ENCODE results near the gene RWDD3.

Gene RWDD3

GRCh38 chr1:95246511-95246910, 12.5 kb downstream of the RWDD3 start:
- H3K27me3 Mint-ChIP-seq, result no peaks in the 10 kb centered on the region
- no peak overlapping the region for H3K27ac Mint-ChIP-seq
- CTCF ChIA-PET, result no interaction called here
- peaks cover 4% of the 10 kb centered on the region for H3K9me3 Mint-ChIP-seq
- no peaks in the 10 kb centered on the region for H3K4me1 Mint-ChIP-seq
- no peak overlapping the region for H3K4me3 Mint-ChIP-seq
- H3K36me3 Mint-ChIP-seq, result peaks cover 24% of the 10 kb centered on the region
- DNase-seq, result no peak

GRCh38 chr1:95247607-95248006, 13.6 kb downstream of the RWDD3 start:
- Mint-ChIP-seq H3K27me3 (no peaks in the 10 kb centered on the region), H3K36me3 (peaks cover 23% of the 10 kb centered on the region), H3K4me3 (no peak overlapping the region), H3K4me1 (no peaks in the 10 kb centered on the region), H3K9me3 (no peaks in the 10 kb centered on the region), H3K27ac (no peak overlapping the region)
- CTCF ChIA-PET, result no interaction called here
- DNase-seq, result no peak

- no peak overlapping the region for H3K27ac Mint-ChIP-seq
- no peaks in the 10 kb centered on the region for H3K4me1 Mint-ChIP-seq
- DNase-seq, result no peak
- no peaks in the 10 kb centered on the region for H3K27me3 Mint-ChIP-seq
- no peaks in the 10 kb centered on the region for H3K9me3 Mint-ChIP-seq
- no peak overlapping the region for H3K4me3 Mint-ChIP-seq
- CTCF ChIA-PET, result interaction anchor here (1.5 kb wide), 1 partner anchor 16 kb away, joined by 4 read pairs; the partner anchor contains the start of gene RWDD3
- H3K36me3 Mint-ChIP-seq, result peaks cover 19% of the 10 kb centered on the region
These were observed 15.9 kb downstream of the RWDD3 start for GRCh38 chr1:95249916-95250315.

GRCh38 chr1:95252422-95252821, 18.4 kb downstream of the RWDD3 start:
- DNase-seq, result no peak
- Mint-ChIP-seq H3K36me3 (peaks cover 12% of the 10 kb centered on the region), H3K4me3 (no peak overlapping the region), H3K9me3 (no peaks in the 10 kb centered on the region), H3K4me1 (no peaks in the 10 kb centered on the region), H3K27me3 (no peaks in the 10 kb centered on the region), H3K27ac (no peak overlapping the region)
- CTCF ChIA-PET, result no interaction called here

DNA sequence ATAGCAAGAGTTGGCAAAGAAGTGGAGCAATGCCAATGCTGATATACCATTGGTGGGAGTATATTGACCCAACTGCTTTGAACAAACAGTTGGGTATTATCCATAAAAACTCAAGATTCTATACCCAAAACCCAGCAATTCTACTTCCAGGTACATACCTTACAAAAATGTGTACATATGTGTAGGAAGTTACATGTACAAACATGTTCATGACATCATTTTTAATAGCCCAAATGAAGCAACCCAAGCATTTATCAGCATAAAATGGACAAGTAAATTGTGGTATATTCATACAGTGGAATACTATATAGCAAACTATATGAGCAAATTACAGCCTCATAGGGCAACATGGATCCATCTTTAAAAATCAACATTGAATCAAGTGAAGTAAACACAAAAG, 20.9 kb downstream of the RWDD3 start:
- DNase-seq, result no peak
- no peaks in the 10 kb centered on the region for H3K9me3 Mint-ChIP-seq
- H3K36me3 Mint-ChIP-seq, result peaks cover 12% of the 10 kb centered on the region
- H3K4me1 Mint-ChIP-seq, result no peaks in the 10 kb centered on the region
- H3K27me3 Mint-ChIP-seq, result no peaks in the 10 kb centered on the region
- no peak overlapping the region for H3K4me3 Mint-ChIP-seq
- H3K27ac Mint-ChIP-seq, result no peak overlapping the region
- CTCF ChIA-PET, result interaction anchor here (0.6 kb wide), 1 partner anchor 167 kb away, joined by 3 read pairs; no protein-coding TSS in a partner anchor

DNA sequence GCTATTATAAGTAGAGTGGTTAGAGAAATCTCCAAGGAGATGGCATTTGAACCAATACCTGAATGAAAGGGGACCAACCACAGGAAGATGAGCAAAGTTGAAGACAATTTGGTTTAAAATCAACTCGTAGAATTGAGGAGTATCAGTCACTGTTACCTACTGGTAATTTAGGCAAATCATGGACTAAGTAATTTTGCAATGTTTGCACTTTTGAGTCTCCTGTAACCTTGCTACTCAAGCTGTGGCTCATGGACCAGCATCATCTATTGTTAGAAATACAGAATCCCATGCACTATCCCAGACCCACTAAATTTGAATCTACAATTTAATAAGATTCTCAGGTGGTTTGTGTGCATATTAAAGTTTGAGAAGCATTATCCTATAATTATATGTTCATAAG, 21.8 kb downstream of the RWDD3 start:
- CTCF ChIA-PET, result no interaction called here
- no peaks in the 10 kb centered on the region for H3K4me1 Mint-ChIP-seq
- no peak for DNase-seq
- H3K36me3 Mint-ChIP-seq, result peaks cover 12% of the 10 kb centered on the region
- H3K9me3 Mint-ChIP-seq, result no peaks in the 10 kb centered on the region
- H3K27me3 Mint-ChIP-seq, result no peaks in the 10 kb centered on the region
- H3K4me3 Mint-ChIP-seq, result no peak overlapping the region
- no peak overlapping the region for H3K27ac Mint-ChIP-seq

DNA sequence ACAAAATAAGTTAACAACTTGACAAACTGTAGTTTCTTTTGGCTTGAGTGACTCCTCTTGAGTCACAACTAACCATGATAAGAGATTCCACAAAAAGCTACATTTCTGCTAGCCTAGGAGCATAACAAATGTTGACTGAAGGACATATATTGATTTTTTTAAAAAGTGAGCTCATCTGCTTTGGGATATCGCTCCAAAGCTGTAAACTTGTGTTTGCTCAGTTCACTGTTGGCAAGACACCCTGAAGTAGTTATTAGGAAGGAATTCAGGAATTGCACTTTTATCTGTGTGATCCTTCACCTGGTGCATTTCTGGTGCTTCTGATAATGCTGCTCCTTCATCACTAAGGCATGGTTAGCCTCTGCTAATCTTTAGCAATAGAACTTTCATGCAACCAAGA, 23.7 kb downstream of the RWDD3 start:
- CTCF ChIA-PET, result no interaction called here

DNA sequence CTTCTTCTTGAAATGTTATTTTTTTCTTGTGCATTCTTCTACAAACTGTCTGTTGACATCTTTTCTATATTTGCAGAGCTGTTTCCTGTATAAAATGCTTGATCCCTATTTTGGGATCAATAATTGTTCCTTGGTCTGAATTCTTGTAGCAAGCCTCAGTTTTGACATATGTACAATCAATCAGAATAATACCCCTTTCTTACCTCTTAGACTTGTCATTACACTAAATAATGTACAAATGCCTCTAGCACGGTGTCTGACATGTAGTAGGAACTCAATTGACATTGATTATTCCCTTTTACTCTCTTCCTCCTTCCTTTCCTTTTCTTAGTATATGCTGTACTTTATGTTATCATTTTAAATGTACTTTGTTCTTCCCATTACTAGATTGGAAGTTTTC, 25.2 kb downstream of the RWDD3 start:
- CTCF ChIA-PET, result no interaction called here
- Mint-ChIP-seq H3K4me3 (no peak overlapping the region), H3K36me3 (no peaks in the 10 kb centered on the region), H3K27ac (no peak overlapping the region), H3K27me3 (no peaks in the 10 kb centered on the region), H3K9me3 (no peaks in the 10 kb centered on the region), H3K4me1 (no peaks in the 10 kb centered on the region)
- DNase-seq, result no peak

More for the DNA sequence above, 23.7 kb downstream of the RWDD3 start:
- H3K27ac Mint-ChIP-seq, result no peak overlapping the region
- H3K9me3 Mint-ChIP-seq, result no peaks in the 10 kb centered on the region
- peaks cover 5% of the 10 kb centered on the region for H3K36me3 Mint-ChIP-seq
- H3K27me3 Mint-ChIP-seq, result no peaks in the 10 kb centered on the region
- no peak overlapping the region for H3K4me3 Mint-ChIP-seq
- no peaks in the 10 kb centered on the region for H3K4me1 Mint-ChIP-seq
- DNase-seq, result no peak

DNA sequence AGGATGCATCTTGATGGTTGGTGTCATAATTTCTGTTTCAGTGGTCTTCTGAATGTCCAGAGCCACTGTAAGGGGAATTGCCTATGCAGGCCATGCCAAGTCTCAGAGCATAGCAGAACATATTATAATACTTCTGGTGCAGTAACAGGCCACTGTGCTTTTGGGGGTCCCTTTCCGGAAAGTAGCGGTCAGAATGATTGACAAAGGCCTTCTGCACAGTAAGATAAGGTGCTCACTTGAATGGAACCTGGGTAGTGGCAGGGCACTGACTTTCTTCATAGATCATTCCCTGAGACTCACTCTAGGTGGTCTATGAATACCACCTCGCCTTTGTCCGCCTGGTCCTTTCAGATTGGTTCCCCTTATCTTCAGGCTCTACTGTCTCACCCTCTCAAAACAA, 28.9 kb downstream of the RWDD3 start:
- no peaks in the 10 kb centered on the region for H3K27me3 Mint-ChIP-seq
- H3K36me3 Mint-ChIP-seq, result no peaks in the 10 kb centered on the region
- no peak overlapping the region for H3K27ac Mint-ChIP-seq

DNA sequence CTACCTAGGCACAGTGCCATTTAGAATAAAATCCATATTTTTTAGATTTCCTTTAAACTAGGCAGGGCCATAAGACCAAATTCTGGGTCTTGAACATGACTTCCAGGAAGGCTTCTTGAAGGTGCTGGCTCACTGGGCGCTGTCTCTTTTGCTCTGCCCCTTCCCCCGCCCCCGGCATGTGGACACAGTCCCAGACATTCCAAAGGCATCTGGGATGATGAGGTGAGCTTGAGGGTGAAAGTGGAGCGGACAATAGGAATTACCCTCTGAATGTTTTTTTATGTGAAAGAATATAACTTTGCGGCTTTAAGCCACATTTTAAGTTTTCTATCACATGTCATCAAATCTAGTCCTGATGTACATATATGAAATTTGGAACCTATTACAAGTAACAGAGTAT, 29.4 kb downstream of the RWDD3 start:
- Mint-ChIP-seq H3K36me3 (no peaks in the 10 kb centered on the region), H3K4me1 (no peaks in the 10 kb centered on the region)
- CTCF ChIA-PET, result no interaction called here

More for the DNA sequence above, 28.9 kb downstream of the RWDD3 start:
- Mint-ChIP-seq H3K4me3 (no peak overlapping the region), H3K4me1 (no peaks in the 10 kb centered on the region), H3K9me3 (no peaks in the 10 kb centered on the region)
- CTCF ChIA-PET, result no interaction called here
- no peak for DNase-seq

DNA sequence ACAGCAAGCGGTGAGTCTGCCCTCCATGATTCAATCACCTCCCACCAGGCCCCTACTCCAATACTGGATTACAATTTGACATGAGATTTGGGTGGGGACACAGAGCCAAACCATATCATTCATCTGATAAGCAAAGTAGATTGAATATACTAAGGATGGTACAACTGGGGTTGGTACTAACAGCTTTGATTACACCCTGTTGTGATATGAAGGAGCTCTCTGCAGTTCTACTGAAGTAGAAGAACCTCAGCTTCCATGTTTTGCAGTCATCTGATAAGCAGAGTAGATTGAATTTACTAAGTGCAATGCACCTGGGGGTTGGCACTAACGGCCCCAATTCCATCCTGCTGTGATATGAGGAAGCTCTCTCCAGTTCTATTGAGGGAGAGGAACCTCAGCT, 31.1 kb downstream of the RWDD3 start:
- no peak for DNase-seq
- Mint-ChIP-seq H3K27ac (no peak overlapping the region), H3K4me3 (no peak overlapping the region), H3K36me3 (no peaks in the 10 kb centered on the region), H3K9me3 (no peaks in the 10 kb centered on the region), H3K4me1 (no peaks in the 10 kb centered on the region), H3K27me3 (no peaks in the 10 kb centered on the region)
- CTCF ChIA-PET, result no interaction called here

More for the DNA sequence above, 29.4 kb downstream of the RWDD3 start:
- DNase-seq, result no peak
- H3K4me3 Mint-ChIP-seq, result no peak overlapping the region
- H3K27ac Mint-ChIP-seq, result no peak overlapping the region
- H3K9me3 Mint-ChIP-seq, result no peaks in the 10 kb centered on the region
- no peaks in the 10 kb centered on the region for H3K27me3 Mint-ChIP-seq

DNA sequence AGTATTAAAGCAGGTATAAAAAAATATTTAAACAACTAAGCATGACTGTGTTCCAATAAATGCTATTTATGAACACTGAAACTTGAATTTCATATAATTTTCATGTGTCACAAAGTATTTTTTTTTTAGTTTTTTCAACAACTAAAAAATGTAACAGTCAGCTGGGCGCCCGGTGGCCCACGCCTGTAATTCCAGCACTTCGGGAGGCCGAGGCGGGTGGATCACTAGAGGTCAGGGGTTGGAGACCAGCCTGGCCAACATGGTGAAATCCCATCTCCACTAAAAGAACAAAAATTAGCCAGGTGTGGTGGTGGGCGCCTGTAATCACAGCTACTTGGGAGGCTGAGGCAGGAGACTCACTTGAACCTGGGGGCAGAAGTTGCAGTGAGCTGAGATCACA, 42.4 kb downstream of the RWDD3 start:
- Mint-ChIP-seq H3K4me3 (no peak overlapping the region), H3K4me1 (no peaks in the 10 kb centered on the region), H3K9me3 (no peaks in the 10 kb centered on the region), H3K27ac (no peak overlapping the region), H3K36me3 (no peaks in the 10 kb centered on the region), H3K27me3 (no peaks in the 10 kb centered on the region)
- no peak for DNase-seq
- CTCF ChIA-PET, result no interaction called here

DNA sequence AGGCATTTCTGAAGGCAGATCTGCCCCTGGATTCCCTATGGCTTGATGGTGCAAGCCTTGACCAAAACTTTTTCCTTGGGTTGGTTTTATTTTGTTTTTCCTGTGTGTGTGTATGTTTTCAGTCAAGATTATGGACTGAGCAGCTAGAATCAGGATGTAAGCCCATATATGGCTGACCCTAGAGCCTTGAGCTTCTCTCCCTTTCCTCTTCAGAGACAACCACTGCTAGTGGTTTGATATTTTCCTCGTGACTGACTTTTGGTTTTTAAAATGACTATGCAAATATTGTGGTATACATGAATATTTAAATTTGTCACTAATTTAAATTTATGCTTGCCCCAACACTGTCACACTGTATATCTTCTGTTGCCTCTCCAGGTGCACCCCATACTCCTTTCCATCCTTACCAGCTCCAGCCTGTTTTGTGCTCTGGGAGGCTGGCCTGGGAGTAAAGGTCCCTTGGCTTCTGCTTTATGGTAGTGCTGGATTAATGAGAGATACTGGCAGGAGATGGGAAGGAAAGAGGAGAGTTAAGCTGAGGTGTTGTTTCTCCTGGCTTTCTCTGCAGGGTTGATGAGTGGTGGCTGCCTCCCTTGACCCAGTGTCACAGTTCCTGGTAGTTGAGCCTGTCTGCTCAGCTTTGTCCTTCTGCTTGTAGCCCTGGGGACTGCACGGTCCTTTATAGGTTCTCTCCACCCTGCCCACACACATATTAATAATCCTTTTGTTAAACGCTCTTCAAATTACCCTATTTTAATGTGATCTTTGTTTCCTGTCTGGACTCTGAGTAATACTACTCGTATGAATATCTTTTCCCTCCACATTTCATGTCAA, 44.4 kb downstream of the RWDD3 start:
- Mint-ChIP-seq H3K4me3 (no peak overlapping the region), H3K4me1 (no peaks in the 10 kb centered on the region), H3K9me3 (no peaks in the 10 kb centered on the region), H3K27ac (no peak overlapping the region), H3K27me3 (no peaks in the 10 kb centered on the region), H3K36me3 (no peaks in the 10 kb centered on the region)
- DNase-seq, result no peak
- CTCF ChIA-PET, result no interaction called here

DNA sequence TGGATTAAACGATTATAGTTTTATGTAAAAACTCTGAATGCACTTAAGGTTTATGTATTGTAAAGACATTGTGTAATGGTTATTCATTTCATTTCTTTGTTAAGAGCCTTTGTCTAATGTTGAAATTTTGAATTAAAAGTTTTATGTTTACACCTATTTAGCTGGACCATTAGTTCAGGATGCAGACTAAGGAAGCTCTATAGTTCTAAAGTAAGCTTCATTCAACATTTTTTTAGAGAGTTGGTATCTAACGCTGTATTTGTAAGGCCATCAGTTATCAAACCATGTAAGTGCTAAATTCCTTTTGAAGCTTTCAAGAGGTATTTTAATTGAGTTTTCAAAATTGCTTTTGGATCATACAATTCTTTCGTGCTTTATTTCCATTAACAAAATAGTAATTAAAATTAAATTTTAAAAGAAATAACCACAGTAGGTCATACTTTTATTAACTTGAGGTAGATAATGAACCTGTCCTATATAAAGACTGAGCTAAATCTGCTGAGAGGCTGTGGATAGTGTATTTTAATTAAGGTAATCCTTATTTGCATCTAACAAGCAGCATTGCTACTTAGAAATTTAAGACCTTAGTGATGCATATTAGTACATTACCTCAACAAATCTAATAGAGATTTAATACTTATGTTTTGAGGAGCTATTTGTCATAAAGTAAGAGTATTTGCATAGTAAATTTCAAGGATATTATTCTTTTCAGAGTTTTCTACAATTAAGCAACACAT, 47.9 kb downstream of the RWDD3 start:
- Mint-ChIP-seq H3K9me3 (no peaks in the 10 kb centered on the region), H3K4me1 (no peaks in the 10 kb centered on the region), H3K4me3 (no peak overlapping the region), H3K36me3 (no peaks in the 10 kb centered on the region), H3K27ac (no peak overlapping the region), H3K27me3 (no peaks in the 10 kb centered on the region)
- DNase-seq, result no peak
- CTCF ChIA-PET, result no interaction called here

- Mint-ChIP-seq H3K36me3 (no peaks in the 10 kb centered on the region), H3K27ac (no peak overlapping the region), H3K27me3 (no peaks in the 10 kb centered on the region), H3K4me1 (no peaks in the 10 kb centered on the region), H3K9me3 (no peaks in the 10 kb centered on the region), H3K4me3 (no peak overlapping the region)
- CTCF ChIA-PET, result interaction anchor here (0.7 kb wide), 1 partner anchor 198 kb away, joined by 3 read pairs; no protein-coding TSS in a partner anchor
- no peak for DNase-seq
These were observed 48.5 kb downstream of the RWDD3 start for GRCh38 chr1:95282518-95282895.
